GM18499 (cell line): ENCODE data around the gene MMADHC.

Experiments used
- ATAC-seq: cut with Tn5 transposase; IDR thresholded peaks from one replicate; pipeline ENCODE4 v1.9.1; 2021; ENCODE audit warnings: moderate number of reproducible peaks; ENCODE audit not compliant: insufficient read depth, unreplicated experiment

The MMADHC gene

DNA sequence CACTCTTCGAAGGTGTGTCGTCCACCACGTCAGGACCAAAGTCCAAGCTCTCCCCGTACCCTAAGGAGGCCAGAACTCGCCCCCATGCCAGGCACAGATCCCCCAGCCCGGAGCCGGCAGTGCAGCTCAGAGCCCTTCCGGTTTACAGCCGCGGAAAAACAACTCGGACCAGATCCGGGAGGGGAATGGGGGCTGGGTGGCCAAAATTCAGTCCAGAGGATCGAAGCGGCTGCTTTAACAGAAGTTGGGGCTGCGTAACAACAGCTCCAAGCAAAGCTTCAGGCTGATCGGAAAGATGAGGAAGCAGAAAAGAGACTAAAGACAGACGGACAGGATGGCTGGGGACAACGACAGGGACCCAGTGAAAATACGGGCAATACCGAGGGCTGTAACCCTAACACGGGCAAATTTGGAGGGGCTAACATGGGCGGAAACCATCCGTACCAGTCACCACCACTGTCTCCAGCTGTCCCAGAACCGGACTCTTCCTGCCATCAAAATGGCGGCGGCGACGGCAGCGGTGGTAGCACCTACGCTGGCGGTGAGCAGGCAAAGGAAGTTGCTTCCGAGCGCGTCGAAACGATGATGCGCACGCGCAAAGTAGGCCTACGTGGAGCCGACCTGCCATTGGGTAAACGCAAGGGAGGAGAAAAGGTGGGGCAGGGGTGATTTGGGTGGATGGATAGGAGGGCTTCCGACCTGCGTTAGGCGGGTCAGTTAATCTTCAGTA, at the start of gene MMADHC:
TSS of gene MMADHC (minus strand) at position 556 of the 730 bp plus-strand sequence. CDS start 678 bp downstream, outside the sequence.
- peak; percentile 96 for ATAC-seq

DNA sequence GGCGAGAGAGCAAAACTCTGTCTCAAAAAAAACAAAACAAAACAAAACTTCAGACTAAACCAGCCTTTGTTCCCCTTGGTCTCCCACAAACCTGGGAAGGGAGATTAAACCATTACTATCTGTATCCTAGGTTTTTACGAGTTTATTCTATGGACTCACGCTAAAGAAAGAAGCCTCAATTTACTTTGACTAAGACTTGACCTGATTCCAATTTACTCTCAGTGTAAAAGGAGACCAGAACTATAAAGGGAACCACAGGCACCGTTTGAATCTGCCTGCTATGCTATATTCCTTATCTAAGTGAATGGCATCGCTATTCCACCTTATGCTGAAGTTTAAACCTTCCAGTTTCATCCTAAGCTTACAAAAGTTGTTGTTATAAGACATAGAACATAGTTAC, 46.5 kb upstream of the MMADHC start:
- no peak for ATAC-seq

DNA sequence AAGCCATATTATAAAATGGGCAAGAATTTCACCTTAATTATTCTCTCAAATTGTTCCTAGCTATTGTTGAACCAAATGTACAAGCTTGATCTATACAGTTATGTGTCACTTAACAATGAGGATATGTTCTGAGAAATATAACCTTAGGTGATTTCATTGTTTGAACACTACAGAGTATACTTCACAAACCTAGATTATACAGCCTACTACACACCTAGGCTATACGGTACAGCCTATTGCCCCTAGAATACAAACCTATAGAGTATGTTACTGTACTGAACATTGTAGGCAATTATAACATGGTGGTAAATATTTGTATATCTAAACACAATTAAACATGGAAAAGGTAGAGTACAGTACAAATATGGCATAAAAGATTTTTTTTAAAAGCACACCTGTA, 42.9 kb upstream of the MMADHC start:
- ATAC-seq: no peak

DNA sequence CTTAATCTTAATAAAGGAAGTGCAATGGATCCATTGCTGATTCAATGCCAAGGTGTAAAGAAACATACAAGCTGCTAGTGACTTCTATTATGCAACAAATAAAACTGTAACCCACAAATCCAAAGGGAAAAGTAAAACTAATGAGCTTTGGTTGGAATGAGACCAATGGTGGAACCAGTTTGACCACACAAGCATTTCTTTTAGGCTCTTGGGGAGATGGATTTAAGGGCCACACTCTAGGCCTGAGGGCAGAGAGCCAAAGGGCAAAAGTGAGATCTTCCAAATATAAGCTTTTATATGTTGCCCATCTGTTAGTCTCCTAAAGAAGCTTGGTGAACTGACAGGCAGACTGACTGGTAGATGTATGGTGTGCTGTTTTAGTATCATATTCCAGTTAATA, 41.5 kb upstream of the MMADHC start:
- ATAC-seq: no peak

DNA sequence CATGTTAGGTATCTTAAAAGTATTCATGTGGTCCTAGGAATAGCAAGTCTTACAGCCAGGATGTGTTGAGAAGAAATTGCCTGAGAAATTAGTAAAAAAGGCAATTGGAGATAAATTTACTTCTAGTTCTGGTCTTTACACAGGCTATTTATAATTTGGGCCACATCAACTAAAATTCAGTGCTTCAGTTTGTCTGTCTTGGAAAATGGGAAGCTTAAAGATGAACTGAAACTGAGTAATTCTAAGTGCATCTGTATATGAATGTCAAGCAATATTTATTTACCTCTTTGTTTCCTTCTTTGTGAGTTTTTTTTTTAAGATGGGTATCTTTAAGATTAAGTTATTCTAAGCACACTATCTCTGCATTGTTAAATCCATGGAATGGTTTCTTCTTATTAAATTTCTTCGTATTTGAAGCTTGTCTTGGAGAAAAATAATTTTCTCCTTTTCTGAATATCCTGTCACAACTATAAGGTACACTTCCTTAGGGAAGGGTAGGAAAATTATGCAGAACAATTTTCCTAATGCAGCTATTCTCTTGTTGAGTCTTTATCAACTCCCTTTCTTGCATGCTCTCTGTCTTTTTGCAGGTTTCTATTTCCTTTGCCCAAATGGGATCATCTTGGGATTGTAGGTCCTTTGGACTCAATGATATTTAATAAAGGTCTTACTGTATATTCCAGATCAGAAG, 39.7 kb upstream of the MMADHC start:
- ATAC-seq: no peak

DNA sequence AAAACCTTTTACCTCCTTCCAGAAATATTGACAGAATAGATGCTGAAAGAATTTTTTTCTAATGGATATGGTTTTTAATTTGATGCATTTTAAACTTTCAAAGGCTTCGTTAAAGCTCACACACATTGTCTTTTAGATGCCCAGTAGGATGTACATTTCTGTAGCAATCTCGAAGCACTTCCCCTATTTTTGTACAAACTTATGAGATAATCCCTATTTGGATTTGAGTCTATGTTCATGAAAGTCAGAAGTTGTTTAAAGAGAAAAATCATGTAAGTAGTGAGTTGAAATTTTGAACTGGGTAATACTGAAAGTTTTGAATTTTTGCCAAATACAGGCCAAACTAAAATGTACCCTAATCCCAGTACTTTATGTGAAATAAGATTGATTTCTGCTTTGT, 38.1 kb upstream of the MMADHC start:
- no peak for ATAC-seq

- ATAC-seq: no peak
Measured at GRCh38 chr2:149625271-149625670, 37.7 kb upstream of the MMADHC start.

- no peak for ATAC-seq
Measured at GRCh38 chr2:149622343-149622742, 34.8 kb upstream of the MMADHC start.

DNA sequence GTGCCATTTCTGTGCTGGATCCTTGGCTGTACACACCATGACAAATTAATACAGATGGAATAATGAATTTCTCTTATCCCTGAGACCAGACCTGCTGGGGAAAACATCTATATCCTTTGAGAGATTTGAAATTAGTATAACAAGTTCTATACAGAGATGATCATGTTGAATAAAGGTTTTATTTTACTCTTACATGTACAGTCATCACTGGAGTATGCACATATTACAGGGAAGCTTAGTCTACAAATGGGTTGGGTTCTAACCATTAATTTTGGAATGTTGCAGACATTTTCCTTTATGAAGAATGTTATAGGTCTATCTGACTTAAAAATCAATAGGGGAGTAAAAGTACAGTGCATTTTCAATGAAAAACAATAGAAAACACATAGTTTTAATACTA, 29.9 kb upstream of the MMADHC start:
- ATAC-seq: no peak

GRCh38 chr2:149616681-149617456, 29.3 kb upstream of the MMADHC start:
- ATAC-seq: no peak

GRCh38 chr2:149613704-149614103, 26.1 kb upstream of the MMADHC start:
- ATAC-seq: no peak

DNA sequence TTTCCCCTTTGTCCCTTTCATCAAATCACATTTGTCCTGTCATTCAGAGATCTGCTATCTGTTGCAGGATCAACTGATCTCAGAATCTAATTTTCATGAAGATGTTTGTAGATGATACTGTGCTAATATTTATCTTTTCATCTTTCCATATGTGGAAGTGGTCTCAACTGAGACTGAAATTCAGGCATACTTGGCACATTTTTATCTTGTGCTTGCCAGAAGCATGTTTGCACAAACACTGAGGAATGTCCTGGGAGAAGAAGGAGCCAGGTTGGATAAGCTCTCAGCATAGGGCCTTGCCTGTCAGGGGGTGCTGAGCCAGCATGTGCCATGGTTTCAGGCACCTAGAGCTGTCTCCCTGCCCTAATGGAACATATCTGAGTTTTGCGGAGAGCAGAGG, 24.5 kb upstream of the MMADHC start:
- no peak for ATAC-seq

DNA sequence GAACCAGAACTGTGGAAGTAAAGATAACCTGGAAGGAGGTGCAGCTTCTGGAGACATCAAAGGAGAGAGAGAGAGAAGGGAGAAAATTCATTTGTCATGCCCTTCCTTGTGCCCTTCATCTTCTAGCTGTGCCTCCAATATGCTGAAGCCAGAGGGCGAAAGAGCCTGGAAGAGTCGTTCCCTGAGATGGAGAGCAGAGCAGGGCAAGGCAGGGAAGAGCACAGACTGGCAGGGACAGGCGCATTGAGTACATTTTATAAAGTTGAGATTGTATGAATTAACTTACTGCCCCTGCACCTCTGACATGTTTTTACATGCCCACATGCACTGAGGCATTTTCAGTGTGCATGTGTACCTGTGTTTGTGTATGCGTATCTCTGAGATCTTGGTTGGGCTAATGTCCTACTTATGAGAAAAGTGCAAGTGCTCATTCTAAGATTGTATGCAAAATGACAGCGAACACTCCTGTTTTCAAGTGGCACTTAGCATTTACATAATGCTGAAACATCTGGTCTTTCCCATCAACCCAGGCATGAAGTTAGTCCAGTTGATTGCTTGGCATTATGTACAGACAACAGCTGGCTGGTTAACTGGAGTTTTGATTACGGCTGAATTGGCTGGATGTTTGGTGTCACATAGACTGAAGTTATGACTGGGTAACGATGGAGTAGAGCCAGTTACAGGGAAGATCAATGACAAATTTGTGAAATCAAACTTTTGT, 23.7 kb upstream of the MMADHC start:
- ATAC-seq: no peak

DNA sequence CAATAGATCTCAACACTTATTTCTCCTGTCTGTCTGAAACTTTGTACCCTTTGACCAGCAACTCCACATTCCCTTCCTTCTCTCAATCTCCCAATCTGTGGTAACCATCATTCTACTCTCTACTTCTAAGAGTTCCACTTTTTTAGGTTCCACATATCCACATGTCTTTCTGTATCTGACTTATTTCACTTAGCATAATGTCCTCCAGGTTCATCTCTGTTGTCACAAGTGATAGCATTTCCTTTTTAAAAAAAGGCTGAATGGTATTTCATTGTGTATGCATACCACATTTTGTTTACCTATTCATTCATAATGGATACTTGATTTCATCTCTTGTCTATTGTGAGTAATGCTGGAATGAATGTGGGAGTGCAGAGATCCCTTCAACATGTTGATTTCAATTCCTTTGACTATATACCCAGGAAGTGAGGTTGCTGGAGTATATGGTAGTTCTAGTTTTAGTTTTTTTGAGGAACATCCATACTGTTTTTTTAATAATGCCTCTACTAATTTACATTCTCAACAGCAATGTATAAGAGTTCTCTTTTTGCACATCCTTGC, 18.8 kb upstream of the MMADHC start:
- no peak for ATAC-seq

DNA sequence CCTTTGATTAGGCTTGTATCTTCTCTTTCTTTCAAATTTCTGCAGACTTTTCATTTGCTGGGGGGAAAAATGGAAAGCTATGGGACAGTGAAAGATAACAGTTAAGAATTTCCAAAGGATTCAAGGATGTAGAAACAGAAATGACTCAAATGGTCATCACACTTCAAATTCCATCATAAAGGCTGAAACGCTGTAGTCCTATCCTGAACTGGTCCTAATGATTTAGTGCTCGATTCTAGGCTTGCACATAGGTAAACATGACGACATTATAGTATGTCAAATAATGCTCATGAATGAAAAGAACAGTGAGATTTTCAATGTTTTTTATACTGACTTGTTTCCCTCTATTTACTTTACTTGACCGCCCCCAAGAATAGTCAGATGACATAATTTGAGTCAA, 15.7 kb upstream of the MMADHC start:
- no peak for ATAC-seq

DNA sequence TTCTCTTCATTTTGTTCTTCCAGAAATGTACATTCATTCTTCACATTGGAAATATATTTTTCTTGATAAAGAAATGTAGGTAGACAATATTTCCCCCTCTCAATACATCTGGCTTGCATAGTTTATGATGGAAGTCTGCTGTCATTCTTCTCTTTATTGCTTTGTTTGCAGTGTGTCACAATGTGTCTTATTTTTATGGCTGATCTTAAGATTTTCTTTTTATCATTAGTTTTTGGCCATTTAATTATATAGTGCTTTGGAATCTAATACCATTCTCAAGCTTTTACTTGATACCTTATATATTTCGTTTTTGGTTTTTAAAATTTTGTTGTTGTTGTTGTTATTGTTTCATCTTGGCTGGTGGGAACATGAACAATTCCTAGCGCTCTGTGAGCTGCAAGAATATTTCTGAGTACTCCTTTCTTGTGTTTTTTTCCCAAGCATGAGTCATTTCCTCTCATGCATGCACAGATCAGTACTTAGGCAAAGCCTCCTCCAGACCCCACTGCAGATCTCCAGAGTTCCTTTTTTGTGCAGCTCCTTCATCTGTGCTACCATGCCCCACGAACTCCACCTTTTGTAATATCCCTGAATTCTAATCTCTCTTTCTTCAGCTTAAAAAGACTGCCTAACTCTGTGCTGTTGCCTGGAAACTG, 13.7 kb upstream of the MMADHC start:
- no peak for ATAC-seq

- ATAC-seq: peak; percentile 98
Measured at GRCh38 chr2:149597668-149598326, 10.2 kb upstream of the MMADHC start.

DNA sequence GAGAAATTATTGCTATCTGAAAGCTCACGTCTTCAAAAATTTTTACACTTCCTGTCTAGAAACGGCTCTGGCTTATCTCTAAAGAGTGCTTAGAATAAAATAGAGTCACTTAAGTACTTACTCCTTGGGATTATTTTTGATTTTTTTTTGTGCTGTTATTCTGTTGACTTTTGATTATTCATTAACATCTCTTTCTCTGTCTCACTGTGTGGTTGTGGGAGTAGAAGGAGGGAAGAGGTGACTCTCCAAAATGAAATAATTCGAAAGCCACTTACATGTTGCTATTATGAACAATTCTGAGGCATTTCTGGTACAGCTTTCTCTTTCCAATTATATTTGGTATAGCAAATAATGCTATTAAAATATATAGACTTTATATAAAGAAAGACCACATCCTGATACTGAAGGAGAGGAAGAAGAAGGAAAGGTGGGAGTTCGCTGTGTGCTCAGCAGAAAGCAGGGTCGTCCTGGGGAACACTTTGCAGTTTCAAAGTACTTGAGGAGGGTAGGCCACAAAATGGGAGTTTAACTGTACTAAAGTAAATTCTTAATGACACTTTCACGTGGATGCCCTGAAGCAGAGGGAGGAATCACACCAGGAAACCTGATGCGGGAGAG, 9.6 kb upstream of the MMADHC start:
- ATAC-seq: no peak

GRCh38 chr2:149596471-149596870, 8.9 kb upstream of the MMADHC start:
- ATAC-seq: no peak
